ENCODE data around the gene LRP6. TPM values are rescaled to one million over a fixed set of nuclear protein-coding genes. Genes with fewer than 3 reads are reported as not detected.

The LRP6 gene
- total RNA-seq, 1 donor from 2014 or later: 56.2 TPM

GRCh38 chr12:12301122-12301521 lies 34.3 kb upstream of the LRP6 start:
- Mint-ChIP-seq H3K27ac (ENCODE audit: unreplicated experiment) (no peak overlapping the region), H3K27me3 (ENCODE audit: low read depth) (no peaks in the 10 kb centered on the region), H3K36me3 (ENCODE audit: low read depth) (no peaks in the 10 kb centered on the region), H3K9me3 (peaks cover 3% of the 10 kb centered on the region), H3K4me1 (peaks cover 5% of the 10 kb centered on the region), H3K4me3 (no peak overlapping the region)
- TF ChIP-seq CTCF (conservative IDR thresholded peaks at IDR 0.05): no peak
- DNase-seq (ENCODE audit: low read depth, low spot score): no peak

- peaks cover 24% of the 10 kb centered on the region for H3K4me1 Mint-ChIP-seq
- DNase-seq (ENCODE audit: low read depth, low spot score): no peak
- no peaks in the 10 kb centered on the region for H3K27me3 Mint-ChIP-seq (ENCODE audit: low read depth)
- no peak overlapping the region for H3K4me3 Mint-ChIP-seq
- no peak for TF ChIP-seq CTCF (conservative IDR thresholded peaks at IDR 0.05)
- no peak overlapping the region for H3K27ac Mint-ChIP-seq (ENCODE audit: unreplicated experiment)
- no peaks in the 10 kb centered on the region for H3K36me3 Mint-ChIP-seq (ENCODE audit: low read depth)
- H3K9me3 Mint-ChIP-seq: no peaks in the 10 kb centered on the region
Measured at GRCh38 chr12:12297201-12297830, 30.5 kb upstream of the LRP6 start.

GRCh38 chr12:12294215-12295005 lies 27.6 kb upstream of the LRP6 start:
- Mint-ChIP-seq H3K4me1 (peaks cover 24% of the 10 kb centered on the region), H3K4me3 (no peak overlapping the region), H3K9me3 (no peaks in the 10 kb centered on the region), H3K27me3 (ENCODE audit: low read depth) (no peaks in the 10 kb centered on the region), H3K36me3 (ENCODE audit: low read depth) (no peaks in the 10 kb centered on the region), H3K27ac (ENCODE audit: unreplicated experiment) (peak overlapping the region; percentile 57)
- no peak for DNase-seq (ENCODE audit: low read depth, low spot score)
- no peak for TF ChIP-seq CTCF (conservative IDR thresholded peaks at IDR 0.05)

- Mint-ChIP-seq H3K27ac (ENCODE audit: unreplicated experiment) (no peak overlapping the region), H3K4me3 (no peak overlapping the region), H3K9me3 (no peaks in the 10 kb centered on the region), H3K4me1 (peaks cover 18% of the 10 kb centered on the region), H3K36me3 (ENCODE audit: low read depth) (no peaks in the 10 kb centered on the region), H3K27me3 (ENCODE audit: low read depth) (no peaks in the 10 kb centered on the region)
- TF ChIP-seq CTCF (conservative IDR thresholded peaks at IDR 0.05): no peak
- no peak for DNase-seq (ENCODE audit: low read depth, low spot score)
Measured at GRCh38 chr12:12290206-12290605, 23.4 kb upstream of the LRP6 start.

GRCh38 chr12:12286441-12286840 lies 19.6 kb upstream of the LRP6 start:
- Mint-ChIP-seq H3K4me1 (peaks cover 26% of the 10 kb centered on the region), H3K4me3 (no peak overlapping the region), H3K36me3 (ENCODE audit: low read depth) (no peaks in the 10 kb centered on the region), H3K9me3 (no peaks in the 10 kb centered on the region), H3K27me3 (ENCODE audit: low read depth) (no peaks in the 10 kb centered on the region), H3K27ac (ENCODE audit: unreplicated experiment) (no peak overlapping the region)
- no peak for TF ChIP-seq CTCF (conservative IDR thresholded peaks at IDR 0.05)
- no peak for DNase-seq (ENCODE audit: low read depth, low spot score)
